ENCODE results near the gene MBD4. TPM values are rescaled to one million over a fixed set of nuclear protein-coding genes. Genes with fewer than 3 reads are reported as not detected.
"Not testable (repeated sequence)": the region's sequence is repeated elsewhere in the genome, so short reads cannot be mapped to it uniquely, and the experiment has no call there.

Gene MBD4
- total RNA-seq, 1 experiment from 2014 or later: 36.9 TPM

DNA sequence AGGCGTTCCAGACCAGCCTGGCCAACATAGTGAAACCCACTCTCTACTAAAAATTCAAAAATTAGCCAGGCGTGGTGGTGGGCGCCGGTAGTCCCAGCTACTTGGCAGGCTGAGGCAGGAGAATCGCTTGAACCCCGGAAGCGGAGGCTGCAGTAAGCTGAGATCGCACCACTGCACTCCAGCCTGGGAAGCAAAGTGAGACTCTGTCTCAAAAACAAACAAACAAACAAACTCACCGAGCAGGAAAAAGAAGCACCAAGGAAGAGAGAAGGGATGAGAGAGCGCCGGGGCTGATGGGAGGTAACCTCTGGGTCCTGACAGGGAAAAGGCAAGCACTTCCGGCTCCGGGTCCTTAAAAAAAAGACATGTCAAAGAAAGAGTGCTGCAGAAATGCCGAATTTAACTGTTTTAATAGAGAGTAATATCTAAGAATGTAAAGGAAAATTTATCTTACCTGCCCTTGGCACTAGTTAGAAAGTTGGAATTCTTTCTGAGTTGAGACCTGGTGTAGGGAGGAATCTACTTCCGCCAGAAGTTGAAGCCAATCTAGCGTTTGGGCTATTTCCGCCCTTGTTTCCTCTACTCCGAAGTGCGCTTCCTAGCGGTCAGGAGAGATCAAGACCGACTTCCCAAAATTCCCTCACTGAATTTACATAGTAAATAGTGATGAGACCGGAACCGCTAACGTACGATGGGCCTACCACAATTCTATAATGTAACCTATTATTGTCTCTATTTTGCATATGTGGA, 40.4 kb downstream of the MBD4 start:
- POLR2A ChIA-PET: interaction anchor here (0.6 to 1.0 kb wide), 4 partner anchors 14 to 80 kb away, joined by 3 to 5 read pairs (median 4); partner anchors contain the start of genes IFT122 and MBD4
- H3K36me3 Mint-ChIP-seq: peaks cover 8% of the 10 kb centered on the region; the same call in 1 of the 2 replicates
- no peaks in the 10 kb centered on the region for H3K9me3 Mint-ChIP-seq
- H3K27ac Mint-ChIP-seq: peak overlapping the region; percentile 95
- no peaks in the 10 kb centered on the region for H3K27me3 Mint-ChIP-seq (ENCODE audit: low read depth)
- peak; percentile 57 for TF ChIP-seq GABPB1 (CRISPR knock-in tag; IDR thresholded peaks at IDR 0.05)
- no peak for TF ChIP-seq TP53 (CRISPR knock-in tag; IDR thresholded peaks at IDR 0.05)
- TF ChIP-seq, protein P1, sequence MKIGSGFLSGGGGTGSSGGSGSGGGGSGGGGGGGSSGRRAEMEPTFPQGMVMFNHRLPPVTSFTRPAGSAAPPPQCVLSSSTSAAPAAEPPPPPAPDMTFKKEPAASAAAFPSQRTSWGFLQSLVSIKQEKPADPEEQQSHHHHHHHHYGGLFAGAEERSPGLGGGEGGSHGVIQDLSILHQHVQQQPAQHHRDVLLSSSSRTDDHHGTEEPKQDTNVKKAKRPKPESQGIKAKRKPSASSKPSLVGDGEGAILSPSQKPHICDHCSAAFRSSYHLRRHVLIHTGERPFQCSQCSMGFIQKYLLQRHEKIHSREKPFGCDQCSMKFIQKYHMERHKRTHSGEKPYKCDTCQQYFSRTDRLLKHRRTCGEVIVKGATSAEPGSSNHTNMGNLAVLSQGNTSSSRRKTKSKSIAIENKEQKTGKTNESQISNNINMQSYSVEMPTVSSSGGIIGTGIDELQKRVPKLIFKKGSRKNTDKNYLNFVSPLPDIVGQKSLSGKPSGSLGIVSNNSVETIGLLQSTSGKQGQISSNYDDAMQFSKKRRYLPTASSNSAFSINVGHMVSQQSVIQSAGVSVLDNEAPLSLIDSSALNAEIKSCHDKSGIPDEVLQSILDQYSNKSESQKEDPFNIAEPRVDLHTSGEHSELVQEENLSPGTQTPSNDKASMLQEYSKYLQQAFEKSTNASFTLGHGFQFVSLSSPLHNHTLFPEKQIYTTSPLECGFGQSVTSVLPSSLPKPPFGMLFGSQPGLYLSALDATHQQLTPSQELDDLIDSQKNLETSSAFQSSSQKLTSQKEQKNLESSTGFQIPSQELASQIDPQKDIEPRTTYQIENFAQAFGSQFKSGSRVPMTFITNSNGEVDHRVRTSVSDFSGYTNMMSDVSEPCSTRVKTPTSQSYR (CRISPR knock-in tag; IDR thresholded peaks at IDR 0.05): no peak
- TF ChIP-seq ETV6 (CRISPR knock-in tag; IDR thresholded peaks at IDR 0.05): 0 out of 2 replicates have a peak, but pooled peaks have one; percentile 15
- TF ChIP-seq FOXK1 (CRISPR knock-in tag; IDR thresholded peaks at IDR 0.05): no peak; the same call in 1 of the 2 replicates
- TF ChIP-seq FOXP1 (CRISPR knock-in tag; IDR thresholded peaks at IDR 0.05; ENCODE audit: borderline replicate concordance): no peak
- TF ChIP-seq SP1 (CRISPR knock-in tag; conservative IDR thresholded peaks at IDR 0.05): peak; percentile 6; the same call in 1 of the 2 replicates
- TF ChIP-seq, protein P2, sequence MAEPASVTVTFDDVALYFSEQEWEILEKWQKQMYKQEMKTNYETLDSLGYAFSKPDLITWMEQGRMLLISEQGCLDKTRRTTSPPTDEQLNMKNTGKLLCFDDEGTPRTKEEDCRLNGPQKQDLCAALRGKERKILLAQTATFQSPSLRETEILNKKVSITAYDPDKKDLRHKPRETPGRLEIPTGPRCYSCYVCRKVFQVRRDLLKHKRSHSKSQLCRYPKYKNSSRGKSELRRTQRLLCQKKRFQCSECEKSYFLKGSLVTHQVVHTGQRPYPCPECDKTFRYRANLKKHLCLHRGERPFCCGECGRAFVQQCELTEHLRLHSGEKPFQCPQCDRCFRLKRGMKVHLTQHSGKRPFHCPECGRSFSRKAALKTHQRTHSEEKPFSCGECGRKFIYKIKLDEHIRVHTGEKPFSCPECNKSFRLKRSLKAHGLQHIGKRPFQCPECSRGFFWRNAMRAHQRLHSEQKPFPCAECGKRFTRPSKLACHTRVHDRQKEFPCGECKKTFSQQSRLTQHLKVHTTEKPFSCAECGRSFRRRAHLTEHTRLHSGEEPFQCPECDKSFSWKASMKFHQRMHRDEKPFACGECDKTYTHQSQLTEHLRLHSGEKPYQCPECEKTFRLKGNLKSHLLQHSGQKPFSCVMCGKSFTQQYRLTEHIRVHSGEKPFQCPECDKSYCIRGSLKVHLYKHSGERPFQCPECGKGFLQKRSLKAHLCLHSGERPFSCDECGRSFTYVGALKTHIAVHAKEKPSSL (CRISPR knock-in tag; conservative IDR thresholded peaks at IDR 0.05): no peak
- no peak for TF ChIP-seq CTCF (IDR thresholded peaks at IDR 0.05)
- TF ChIP-seq NFE2L1 (CRISPR knock-in tag; IDR thresholded peaks at IDR 0.05): no peak
- TF ChIP-seq EMX1 (CRISPR knock-in tag; IDR thresholded peaks at IDR 0.05): no peak
- DNase-seq (ENCODE audit: low spot score) (peak; percentile 73), ATAC-seq (peak; percentile 81)
- CTCF ChIA-PET: interaction anchor here (0.6 to 1.5 kb wide), 5 partner anchors 13 to 195 kb away, joined by 3 read pairs; partner anchors contain the start of genes IFT122 and MBD4
- peaks cover 9% of the 10 kb centered on the region for H3K4me1 Mint-ChIP-seq
- peak overlapping the region; percentile 100 for H3K4me3 Mint-ChIP-seq

DNA sequence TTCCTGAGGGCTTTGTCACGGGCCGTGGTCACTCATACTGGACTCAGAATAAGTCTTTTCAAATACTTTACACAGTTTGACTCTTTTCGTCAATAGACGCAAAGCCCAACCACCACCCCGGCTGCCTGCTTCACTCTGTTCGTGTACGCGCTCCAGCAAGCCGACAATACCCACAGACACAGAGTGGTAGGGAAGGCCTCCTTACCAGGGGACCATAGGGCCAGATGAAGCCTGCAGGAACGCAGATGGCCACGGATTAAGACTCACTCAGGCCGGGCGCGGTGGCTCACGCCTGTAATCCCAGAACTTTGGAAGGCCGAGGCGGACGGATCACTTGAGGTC, 41.0 kb downstream of the MBD4 start:
- TF ChIP-seq NFATC4 (CRISPR knock-in tag; IDR thresholded peaks at IDR 0.05): no peak
- no peak for TF ChIP-seq EMX1 (CRISPR knock-in tag; IDR thresholded peaks at IDR 0.05)
- no peak for TF ChIP-seq NFYB (CRISPR knock-in tag; conservative IDR thresholded peaks at IDR 0.05; ENCODE audit: low read depth)
- ATAC-seq (peak; percentile 15), DNase-seq (ENCODE audit: low spot score) (no peak)
- peaks cover 8% of the 10 kb centered on the region for H3K36me3 Mint-ChIP-seq
- POLR2A ChIA-PET: no interaction called here
- CTCF ChIA-PET: interaction anchor here (1.2 to 1.5 kb wide), 2 partner anchors 41 to 195 kb away, joined by 3 read pairs; partner anchors contain the start of genes IFT122 and MBD4
- H3K4me1 Mint-ChIP-seq: peaks cover 9% of the 10 kb centered on the region
- H3K27me3 Mint-ChIP-seq (ENCODE audit: low read depth): no peaks in the 10 kb centered on the region
- H3K4me3 Mint-ChIP-seq: peak overlapping the region; percentile 100
- no peaks in the 10 kb centered on the region for H3K9me3 Mint-ChIP-seq
- H3K27ac Mint-ChIP-seq: peak overlapping the region; percentile 95

DNA sequence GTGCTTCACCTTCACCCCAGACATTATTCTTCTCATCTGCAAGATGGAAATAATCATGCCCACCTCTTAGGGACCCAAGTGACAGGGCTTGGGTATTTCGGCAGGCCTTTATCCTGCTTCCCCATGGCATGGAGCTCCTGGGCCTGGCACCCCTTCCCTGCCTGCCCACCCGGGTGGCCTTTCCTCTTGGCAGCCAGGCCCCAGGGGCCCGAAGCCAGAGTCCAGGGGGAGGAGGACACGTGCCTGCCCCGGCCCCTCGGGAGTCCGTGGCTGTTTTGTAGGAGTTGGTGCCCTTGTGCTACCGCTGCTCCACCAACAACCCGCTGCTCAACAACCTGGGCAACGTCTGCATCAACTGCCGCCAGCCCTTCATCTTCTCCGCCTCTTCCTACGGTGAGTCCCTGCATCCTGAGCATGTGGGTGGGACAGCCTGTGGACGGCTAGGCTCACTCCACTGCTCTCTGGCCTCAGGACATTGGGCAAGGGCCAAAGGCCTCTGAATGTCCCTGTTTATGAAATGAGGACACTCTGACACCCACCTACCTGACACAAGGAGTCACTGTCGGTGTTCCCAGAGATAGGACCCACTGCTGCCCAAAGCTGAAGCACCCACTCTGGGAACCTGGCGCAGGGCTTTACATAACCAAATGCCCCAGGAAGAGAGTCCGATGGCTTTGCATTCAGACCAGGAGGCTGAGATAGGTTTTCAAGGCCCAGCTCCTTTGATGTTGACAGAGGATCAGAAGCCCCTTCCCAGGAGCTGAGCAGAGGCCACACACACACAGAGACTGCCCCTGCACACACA, 45.8 kb downstream of the MBD4 start:
- Mint-ChIP-seq H3K36me3 (peaks cover 41% of the 10 kb centered on the region), H3K4me1 (peaks cover 11% of the 10 kb centered on the region)
- CTCF ChIA-PET; H3K9me3 Mint-ChIP-seq; H3K4me3 Mint-ChIP-seq; H3K27ac Mint-ChIP-seq; DNase-seq (ENCODE audit: low spot score); POLR2A ChIA-PET; ATAC-seq; H3K27me3 Mint-ChIP-seq (ENCODE audit: low read depth): not testable (repeated sequence)
